OCI-LY3 (cell line): ENCODE results near the gene OLIG2.

Experiments
- H2AFZ ChIP-seq: fragments of 200-600, 300-600 bp; shearing (Covaris generic); 2 replicates; pipeline ENCODE4 v1.6.0; 2014; ENCODE audit warnings: antibody characterized with exemption, low read depth, low read length
- H3K27ac ChIP-seq: fragments of 200-600, 300-600 bp; sonication (generic); 2 replicates; pipeline ENCODE4 v1.5.1; 2014; ENCODE audit warnings: mild to moderate bottlenecking, low read length, moderate library complexity, mixed read lengths
- H3K27me3 ChIP-seq: fragments of 200-600, 300-600 bp; sonication (generic); 2 replicates; pipeline ENCODE4 v1.6.1; 2014; ENCODE audit warnings: low read depth, low read length, mixed read lengths
- H3K36me3 ChIP-seq: fragments of 200-600, 300-600 bp; sonication (generic); replicated peaks from 2 replicates; pipeline ENCODE3; 2014; ENCODE audit warnings: low read depth, low read length, mixed read lengths
- H3K4me1 ChIP-seq: fragments of 300-600, 200-600 bp; sonication (generic); 2 replicates; pipeline ENCODE4 v1.6.1; 2014; ENCODE audit warnings: low read length, mixed read lengths
- H3K4me2 ChIP-seq: fragments of 200-600, 300-600 bp; sonication (generic); 2 replicates; pipeline ENCODE4 v1.6.1; 2014; ENCODE audit warnings: low read length, mixed read lengths
- H3K4me3 ChIP-seq: fragments of 300-600, 200-600 bp; sonication (generic); 2 replicates; pipeline ENCODE4 v1.5.1; 2014; ENCODE audit warnings: antibody characterized with exemption, mild to moderate bottlenecking, low read length, moderate library complexity
- H3K79me2 ChIP-seq: fragments of 300-600, 200-600 bp; shearing (Covaris generic); 2 replicates; pipeline ENCODE4 v1.6.1; 2014; ENCODE audit warnings: mild to moderate bottlenecking, low read length, mixed read lengths
- H3K9ac ChIP-seq: fragments of 300-600, 200-600 bp; shearing (Covaris generic); 2 replicates; pipeline ENCODE4 v1.6.0; 2014; ENCODE audit warnings: mild to moderate bottlenecking, low read length, moderate library complexity
- H3K9me3 ChIP-seq: fragments of 200-600, 300-600 bp; shearing (Covaris generic); 2 replicates; pipeline ENCODE4 v1.6.1; 2014; ENCODE audit warnings: low read length, mixed read lengths; ENCODE audit not compliant: insufficient read depth
- H4K20me1 ChIP-seq: fragments of 200-600, 300-600 bp; sonication (generic); 2 replicates; pipeline ENCODE4 v1.6.1; 2016; ENCODE audit warnings: low read length, mixed read lengths; ENCODE audit not compliant: insufficient read depth
- CTCF ChIP-seq: fragments of 200-600, 300-600 bp; sonication (generic); IDR thresholded peaks from 2 replicates; pipeline ENCODE4 v1.5.1; 2014; ENCODE audit warnings: antibody characterized with exemption, low read length, low read depth
- EZH2phosphoT487 ChIP-seq: fragments of 200-600 bp; shearing (Covaris generic); IDR thresholded peaks from 2 replicates; pipeline ENCODE4 v1.6.1; 2018; ENCODE audit warnings: antibody characterized with exemption, mixed run types, low read depth

Gene OLIG2

GRCh38 chr21:33039536-33039935 is 13.8 kb downstream of the OLIG2 start:
- peaks cover 6% of the 10 kb centered on the region; the same call in 1 of the 2 replicates for H3K27me3 ChIP-seq

GRCh38 chr21:33040215-33040614 is 14.5 kb downstream of the OLIG2 start:
- H3K4me1 ChIP-seq, result no peaks in the 10 kb centered on the region
- H3K4me2 ChIP-seq, result no peak overlapping the region
- no peaks in the 10 kb centered on the region for H3K79me2 ChIP-seq
- H3K27me3 ChIP-seq, result peaks cover 6% of the 10 kb centered on the region; the same call in 1 of the 2 replicates
- no peaks in the 10 kb centered on the region for H3K9me3 ChIP-seq
- no peak overlapping the region for H3K27ac ChIP-seq
- no peak overlapping the region for H3K4me3 ChIP-seq
- no peaks in the 10 kb centered on the region for H4K20me1 ChIP-seq
- H3K36me3 ChIP-seq, result no peaks in the 10 kb centered on the region
- H3K9ac ChIP-seq, result no peak overlapping the region
- H2AFZ ChIP-seq, result no peak overlapping the region
- TF ChIP-seq CTCF, result no peak
- TF ChIP-seq EZH2phosphoT487, result no peak

More at GRCh38 chr21:33039536-33039935, 13.8 kb downstream of the OLIG2 start:
- Histone ChIP-seq H3K4me3 (no peak overlapping the region), H3K9me3 (no peaks in the 10 kb centered on the region), H3K4me2 (no peak overlapping the region), H3K9ac (no peak overlapping the region), H3K36me3 (no peaks in the 10 kb centered on the region), H2AFZ (no peak overlapping the region), H3K4me1 (no peaks in the 10 kb centered on the region), H3K27ac (no peak overlapping the region), H3K79me2 (no peaks in the 10 kb centered on the region), H4K20me1 (no peaks in the 10 kb centered on the region)
- TF ChIP-seq EZH2phosphoT487, result no peak
- no peak for TF ChIP-seq CTCF

GRCh38 chr21:33041981-33042380 is 16.2 kb downstream of the OLIG2 start:
- Histone ChIP-seq H2AFZ (no peak overlapping the region), H3K27me3 (peaks cover 6% of the 10 kb centered on the region; the same call in 1 of the 2 replicates), H3K36me3 (no peaks in the 10 kb centered on the region), H3K9me3 (no peaks in the 10 kb centered on the region), H3K79me2 (no peaks in the 10 kb centered on the region), H3K4me1 (no peaks in the 10 kb centered on the region), H4K20me1 (no peaks in the 10 kb centered on the region), H3K9ac (no peak overlapping the region), H3K4me3 (no peak overlapping the region), H3K27ac (no peak overlapping the region), H3K4me2 (no peak overlapping the region)
- TF ChIP-seq CTCF (no peak), EZH2phosphoT487 (no peak)

GRCh38 chr21:33042812-33043211 is 17.1 kb downstream of the OLIG2 start:
- TF ChIP-seq CTCF (no peak), EZH2phosphoT487 (no peak)
- Histone ChIP-seq H3K79me2 (no peaks in the 10 kb centered on the region), H2AFZ (no peak overlapping the region), H4K20me1 (no peaks in the 10 kb centered on the region), H3K4me3 (no peak overlapping the region), H3K27me3 (peaks cover 6% of the 10 kb centered on the region; the same call in 1 of the 2 replicates), H3K36me3 (no peaks in the 10 kb centered on the region), H3K27ac (no peak overlapping the region), H3K4me2 (no peak overlapping the region), H3K4me1 (no peaks in the 10 kb centered on the region), H3K9me3 (no peaks in the 10 kb centered on the region), H3K9ac (no peak overlapping the region)
